COR-L47 (cell line): Measurements from ENCODE around the gene TAF13.
"Not testable (repeated sequence)": the region's sequence is repeated elsewhere in the genome, so short reads cannot be mapped to it uniquely, and the experiment has no call there.

ENCODE experiments used
- DNase-seq: peaks from one replicate; lab custom pipeline; 2025; lab: John Stamatoyannopoulos, UW

TAF13 gene

DNA sequence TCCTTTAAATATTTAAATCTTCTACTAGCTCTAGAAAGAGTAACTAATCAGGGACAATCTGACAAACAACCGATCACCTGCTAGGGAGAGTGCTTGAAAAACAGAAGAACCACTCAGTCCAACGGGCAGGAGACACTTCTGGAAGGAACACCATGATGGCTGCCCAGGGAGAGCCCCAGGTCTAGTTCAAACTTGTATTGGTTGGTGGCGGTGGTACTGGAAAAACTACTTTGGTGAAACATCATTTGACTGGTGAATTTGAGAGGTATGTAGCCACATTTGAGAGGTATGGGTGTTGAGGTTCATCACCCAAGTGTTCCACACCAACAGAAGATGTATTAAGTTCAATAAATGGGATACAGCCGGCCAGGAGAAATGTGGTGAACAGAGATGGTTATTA is 29.1 kb downstream of the TAF13 start:
- DNase-seq = no peak

DNA sequence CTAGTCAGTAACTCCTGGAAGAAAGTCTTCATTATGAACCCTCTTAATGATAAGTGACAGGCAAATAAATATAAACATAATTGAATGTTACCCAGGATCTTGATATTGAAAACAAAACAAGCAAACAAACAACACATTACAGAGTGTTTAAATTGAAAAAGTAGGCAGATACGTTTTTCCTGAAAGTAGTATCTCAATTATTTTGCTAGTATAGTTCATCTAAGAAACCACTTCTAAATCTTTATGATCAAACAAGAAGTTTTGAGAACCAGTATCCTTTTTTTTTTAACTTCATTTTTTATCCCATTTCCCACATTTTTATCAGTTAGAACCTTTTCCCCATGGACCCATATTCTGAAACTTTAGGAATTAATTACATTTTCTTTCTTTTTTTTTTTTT is 30.2 kb downstream of the TAF13 start:
- no peak for DNase-seq

DNA sequence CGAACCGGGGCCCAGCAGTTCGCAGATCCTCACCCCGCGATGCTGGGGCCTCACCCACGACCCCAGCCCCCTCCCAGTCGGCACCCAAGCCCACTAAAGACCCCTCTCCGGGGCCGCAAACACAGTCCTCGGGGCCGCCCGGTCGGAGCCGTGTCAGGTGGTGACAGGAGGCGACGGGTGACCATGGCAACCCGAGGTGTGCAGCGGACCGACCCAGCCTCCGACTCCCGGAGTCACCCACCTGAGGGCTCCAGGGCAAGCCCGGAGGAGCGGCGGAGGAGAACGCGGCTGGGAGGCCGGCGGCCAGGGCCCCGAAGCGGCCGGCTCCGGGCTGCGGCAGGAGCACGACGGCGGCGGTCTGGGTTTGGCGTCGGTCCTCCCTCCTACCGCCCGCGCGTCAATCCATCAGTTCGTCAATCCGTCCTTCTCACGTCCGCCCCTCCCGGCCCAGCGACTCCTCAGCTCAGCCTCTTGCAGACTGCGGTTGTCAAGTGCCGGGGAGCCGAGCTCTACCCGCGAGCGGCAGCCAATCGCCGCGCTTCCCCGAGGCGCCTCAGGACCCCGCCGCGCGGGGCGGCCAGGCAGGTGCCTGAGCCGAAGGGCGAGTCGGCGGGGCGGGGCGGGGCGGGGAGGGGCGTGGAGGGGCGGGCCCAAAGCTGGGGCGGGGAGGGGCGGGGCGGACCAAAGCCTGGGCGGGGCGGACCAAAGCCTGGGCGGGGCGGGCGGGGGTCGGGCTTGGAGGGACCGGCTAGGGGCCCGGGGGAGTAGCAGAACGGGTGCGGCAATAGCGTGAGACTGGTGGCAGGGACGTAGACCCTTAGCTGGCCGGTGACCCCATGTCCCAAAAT is 34.0 kb downstream of the TAF13 start, which contains the start of gene WDR47:
Gene WDR47, minus strand, starts transcription at position 482 of the 848 bp plus-strand sequence. CDS start 18,590 bp downstream, outside the sequence.
- DNase-seq = peak; percentile 94

DNA sequence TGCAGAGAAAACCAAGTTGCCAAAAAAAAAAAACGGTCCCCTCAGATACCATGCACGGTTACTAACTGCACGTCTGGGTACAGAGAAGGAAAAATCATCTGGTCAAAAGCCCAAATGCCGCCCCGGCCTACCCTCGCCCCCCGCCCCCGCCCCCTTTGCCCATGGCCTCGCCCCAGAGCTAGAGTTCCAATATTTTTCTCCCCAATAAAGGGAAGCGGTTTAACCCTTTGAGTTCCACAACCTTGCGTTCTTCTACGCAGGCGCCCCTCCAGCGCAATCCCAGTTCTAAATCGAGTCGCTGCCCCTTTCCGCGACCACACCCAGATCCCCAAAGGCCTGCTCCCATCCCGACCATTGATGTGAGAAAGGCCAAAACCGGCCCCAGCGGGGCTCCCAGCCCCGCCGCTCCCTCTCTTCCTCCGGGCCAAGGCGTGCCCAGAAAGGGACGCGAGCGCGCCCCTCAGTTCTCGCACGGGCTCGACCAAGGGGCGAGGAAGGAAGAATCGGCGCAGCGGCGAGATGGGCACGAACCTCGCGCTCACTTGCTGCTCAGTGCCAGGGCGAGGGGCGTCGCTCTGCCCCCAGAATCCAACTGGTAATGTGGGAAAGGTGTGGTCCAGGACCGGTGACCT is 34.7 kb downstream of the TAF13 start:
- no peak for DNase-seq

DNA sequence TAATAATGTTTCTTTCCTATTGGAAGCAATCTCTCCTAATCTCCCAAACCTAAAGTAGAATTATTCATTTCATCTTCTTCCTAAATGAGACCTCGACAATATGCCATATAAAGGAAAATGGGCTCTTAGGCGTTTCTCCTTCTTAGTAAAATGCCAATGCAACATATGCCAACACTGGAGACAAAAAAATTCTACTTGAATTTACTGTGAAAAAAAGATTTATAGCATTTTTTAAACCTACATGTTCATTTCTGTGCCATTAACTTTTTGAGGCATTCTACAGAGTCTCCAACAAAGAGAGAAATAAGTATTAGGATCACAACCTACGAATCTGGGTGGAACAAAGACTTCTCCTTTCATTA is 35.2 kb downstream of the TAF13 start:
- no peak for DNase-seq

DNA sequence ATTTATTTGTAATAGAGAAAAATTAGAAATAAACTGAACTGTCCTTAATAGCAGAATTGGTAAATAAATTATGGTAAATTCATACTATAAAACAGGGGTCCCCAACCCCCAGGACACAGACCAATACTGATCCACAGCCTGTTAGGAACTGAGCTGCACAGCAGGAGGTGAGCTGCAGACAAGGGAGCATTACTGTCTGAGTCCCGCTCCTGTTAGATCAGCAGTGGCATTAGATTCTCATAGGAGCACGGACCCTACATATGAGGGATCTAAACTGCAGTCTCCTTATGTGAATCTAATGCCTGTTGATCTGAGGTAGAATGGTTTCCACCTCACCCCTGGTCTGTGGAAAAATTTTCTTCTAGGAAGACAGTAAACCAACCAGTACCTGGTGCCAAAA is 41.4 kb downstream of the TAF13 start:
- DNase-seq = no peak

DNA sequence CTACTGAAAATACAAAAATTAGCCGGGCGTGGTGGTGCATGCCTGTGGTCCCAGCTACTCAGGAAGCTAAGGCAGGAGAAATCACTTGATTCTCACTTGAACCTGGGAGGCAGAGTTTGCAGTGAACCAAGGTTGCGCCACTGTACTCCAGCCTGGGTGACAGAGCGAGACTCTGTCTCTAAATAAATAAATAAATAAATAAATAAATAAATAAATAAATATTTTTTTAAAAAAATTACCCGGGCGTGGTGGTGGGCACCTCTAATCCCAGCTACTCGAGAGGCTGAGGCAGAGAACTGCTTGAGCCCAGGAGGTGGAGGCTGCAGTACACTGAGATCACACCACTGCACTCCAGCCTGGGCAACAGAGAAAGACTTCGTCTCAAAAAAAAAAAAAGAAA is 46.3 kb downstream of the TAF13 start:
- not testable (repeated sequence) for DNase-seq

DNA sequence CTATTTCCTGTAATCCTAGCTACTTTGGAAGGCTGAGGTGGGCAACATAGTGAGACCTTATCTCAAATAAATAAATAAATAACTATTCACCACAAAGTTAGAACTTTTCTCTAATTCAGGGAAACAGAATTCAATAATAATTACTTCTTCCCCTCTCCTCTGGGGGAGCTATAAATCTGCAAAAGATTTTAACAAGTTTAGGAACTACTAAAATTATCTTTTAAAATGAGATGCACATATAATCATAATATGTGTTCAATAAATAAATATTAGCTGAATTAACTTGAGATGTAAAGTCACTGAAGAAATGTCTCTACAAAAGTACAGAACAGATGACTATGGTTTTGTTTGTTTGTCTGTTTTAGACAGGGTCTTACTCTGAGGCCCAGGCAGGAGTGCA is 48.0 kb downstream of the TAF13 start:
- DNase-seq = no peak

DNA sequence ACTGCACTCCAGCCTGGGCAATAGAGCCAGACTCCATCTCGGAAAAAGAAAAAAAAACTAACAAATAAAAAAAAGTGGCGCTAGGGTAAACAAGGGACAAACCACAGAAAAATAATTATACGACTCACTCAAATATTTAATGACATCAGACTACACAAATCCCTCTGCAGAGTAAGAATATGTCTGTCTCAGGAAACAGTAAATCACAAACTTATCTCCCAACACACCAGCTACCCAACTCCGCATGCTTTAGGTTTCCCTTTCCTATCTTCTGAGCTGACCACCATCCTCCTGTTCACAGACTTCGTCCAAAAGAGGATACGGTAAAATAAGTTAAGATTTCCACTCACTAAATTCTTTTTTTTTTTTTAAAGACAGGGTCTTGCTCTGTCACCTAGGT is 50.1 kb downstream of the TAF13 start:
- DNase-seq = no peak

DNA sequence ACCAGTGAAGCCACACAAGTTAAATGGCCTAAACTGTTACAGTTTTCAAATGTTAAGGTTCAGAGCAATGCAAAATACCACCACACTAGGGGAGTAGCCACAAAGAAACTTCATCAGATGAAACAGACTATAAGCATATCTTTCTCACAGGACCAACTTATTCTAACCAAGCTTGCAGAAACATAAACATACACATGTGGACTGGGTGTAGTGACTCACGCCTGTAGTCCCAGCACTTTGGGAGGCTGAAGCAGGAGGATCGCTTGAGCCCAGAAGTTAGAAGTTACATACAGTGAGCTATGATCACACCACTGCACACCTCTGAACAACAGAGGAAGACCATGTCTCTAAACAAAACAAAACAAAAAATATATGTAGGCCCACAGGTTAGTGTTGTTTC is 51.2 kb downstream of the TAF13 start:
- DNase-seq = no peak

DNA sequence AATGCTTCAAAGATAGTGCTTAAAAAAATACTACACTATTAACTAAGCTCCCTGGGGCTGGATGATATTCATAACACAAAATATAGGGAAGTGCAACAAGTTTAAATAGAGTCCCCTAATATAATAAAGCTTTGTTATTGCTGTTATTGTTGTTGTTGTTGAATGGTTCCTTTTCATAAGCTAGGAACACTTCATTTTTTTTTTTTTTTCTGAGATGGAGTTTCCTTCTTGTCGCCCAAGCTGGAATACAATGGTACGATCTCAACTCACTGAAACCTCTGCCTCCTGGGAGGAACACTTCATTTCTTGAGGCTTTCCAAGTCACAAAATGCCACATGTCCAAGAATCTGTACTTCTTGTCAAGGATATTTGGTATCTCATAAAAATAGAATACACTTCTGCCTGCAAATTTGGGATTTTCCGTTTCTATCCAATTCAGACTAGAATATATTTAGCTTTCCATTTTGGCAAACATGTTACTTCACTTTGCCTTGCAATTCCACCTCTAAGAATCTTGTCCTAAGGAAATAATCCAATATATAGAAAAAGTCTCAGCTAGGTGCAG is 55.0 kb downstream of the TAF13 start:
- DNase-seq = no peak

DNA sequence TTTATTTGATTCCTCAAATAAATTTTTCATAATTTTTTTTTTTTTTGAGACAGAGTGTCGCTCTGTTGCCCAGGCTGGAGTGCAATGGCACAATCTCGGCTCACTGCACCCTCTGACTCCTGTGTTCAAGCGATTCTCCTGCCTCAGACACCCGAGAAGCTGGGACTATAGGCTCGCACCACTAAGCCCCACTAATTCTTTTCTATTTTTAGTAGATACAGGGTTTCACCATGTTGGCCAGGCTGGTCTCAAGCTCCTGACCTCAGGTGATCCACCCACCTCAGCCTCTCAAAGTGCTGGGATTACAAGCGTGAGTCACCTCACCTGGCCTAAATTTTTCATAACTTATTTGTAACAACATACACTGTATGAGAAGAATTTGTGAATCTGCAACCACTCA is 58.1 kb downstream of the TAF13 start:
- DNase-seq = not testable (repeated sequence)

DNA sequence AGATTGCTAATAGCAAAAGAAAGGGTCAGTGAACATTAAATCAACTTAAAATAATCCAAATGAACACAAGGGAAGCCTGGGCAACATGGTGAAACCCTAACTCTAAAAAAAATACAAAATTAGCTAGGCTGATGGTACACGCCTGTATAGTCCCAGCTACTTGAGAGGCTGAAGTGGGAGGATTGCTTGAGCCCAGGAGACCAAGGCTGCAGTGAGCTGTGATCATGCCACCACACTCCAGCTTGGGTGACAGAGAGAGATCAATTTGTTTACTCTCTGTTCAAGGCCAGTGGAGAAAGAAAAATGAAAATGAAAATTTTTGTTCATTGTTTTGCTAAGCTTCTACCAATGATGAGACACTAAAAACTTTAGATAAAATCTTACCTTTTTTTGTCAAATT is 58.7 kb downstream of the TAF13 start:
- no peak for DNase-seq
